22Rv1 (cell line): ENCODE measurements around the gene THAP4.
A peak's percentile ranks its signal among the peaks of the same experiment; 100 is the strongest.
"Not testable (repeated sequence)": the region's sequence is repeated elsewhere in the genome, so short reads cannot be mapped to it uniquely, and the experiment has no call there.

Source experiments
- H3K27ac ChIP-seq: fragments of 450-650 bp; 2 replicates; pipeline ENCODE4 v1.5.1; 2017
- CTCF ChIP-seq: fragments of 450-650 bp; IDR thresholded peaks from 2 replicates; pipeline ENCODE4 v1.5.1; 2017; ENCODE audit warnings: mild to moderate bottlenecking
- ZFX ChIP-seq: fragments of 450-650 bp; IDR thresholded peaks from 2 replicates; pipeline ENCODE4 v1.6.1; 2017; ENCODE audit warnings: antibody characterized with exemption, borderline replicate concordance

Gene THAP4

GRCh38 chr2:241671457-241672240 is 34.7 kb upstream of the THAP4 start:
- no peak for TF ChIP-seq ZFX
- TF ChIP-seq CTCF = no peak
- H3K27ac ChIP-seq = no peak overlapping the region

GRCh38 chr2:241670333-241671110 is 33.6 kb upstream of the THAP4 start:
- no peak overlapping the region for H3K27ac ChIP-seq
- TF ChIP-seq CTCF (no peak), ZFX (no peak)

GRCh38 chr2:241668839-241669238 is 31.9 kb upstream of the THAP4 start:
- TF ChIP-seq ZFX = no peak
- no peak for TF ChIP-seq CTCF

GRCh38 chr2:241668354-241668753 is 31.4 kb upstream of the THAP4 start:
- H3K27ac ChIP-seq = no peak overlapping the region
- TF ChIP-seq ZFX = no peak
- TF ChIP-seq CTCF = no peak

More at GRCh38 chr2:241668839-241669238, 31.9 kb upstream of the THAP4 start:
- H3K27ac ChIP-seq = no peak overlapping the region

GRCh38 chr2:241666627-241667400 is 29.9 kb upstream of the THAP4 start:
- no peak overlapping the region for H3K27ac ChIP-seq
- TF ChIP-seq CTCF = no peak

GRCh38 chr2:241665731-241666440 is 28.9 kb upstream of the THAP4 start:
- no peak for TF ChIP-seq ZFX
- TF ChIP-seq CTCF = peak; percentile 32; the same call in 1 of the 2 replicates
- no peak overlapping the region for H3K27ac ChIP-seq

GRCh38 chr2:241662731-241663130 is 25.8 kb upstream of the THAP4 start:
- not testable (repeated sequence) for H3K27ac ChIP-seq
